Transverse colon (tissue), 4 donors: ENCODE measurements around the gene PI4KA. TPM values are rescaled to one million over a fixed set of nuclear protein-coding genes. Genes with fewer than 3 reads are reported as not detected.

Experiments used
- DNase-seq: peaks from one replicate; pipeline ENCODE4 v3.0.0-alpha.2; 2019
- H3K27ac ChIP-seq, 4 donors: fragments of 200-600 bp; sonication (generic); 2 replicates each; pipeline ENCODE4 v1.5.1; 2016 to 2018; ENCODE audit warnings: inconsistent platforms in 4 of 4
- H3K27me3 ChIP-seq: fragments of 200-600 bp; sonication (generic); 2 replicates; pipeline ENCODE4 v1.5.1; 2017; ENCODE audit warnings: inconsistent platforms
- H3K36me3 ChIP-seq, 4 donors: fragments of 200-600 bp; sonication (generic); 2 replicates each; pipeline ENCODE4 v1.5.1; 2017 to 2019; ENCODE audit warnings: inconsistent platforms in 4 of 4
- H3K4me1 ChIP-seq, 4 donors: fragments of 200-600 bp; sonication (generic); 2 replicates each; pipeline ENCODE4 v1.5.1; 2017 to 2020; ENCODE audit warnings: inconsistent platforms in 4 of 4
- H3K4me3 ChIP-seq, 4 donors: fragments of 200-600 bp; sonication (generic); 1 replicate in 1 of 4; 2 replicates in 3 of 4; pipeline versions ENCODE4 v1.5.1 to v1.6.1; 2017 to 2019; ENCODE audit warnings: inconsistent platforms in 4 of 4
- H3K9me3 ChIP-seq, 2 donors: fragments of 200-600 bp; sonication (generic); 2 replicates each; pipeline ENCODE4 v1.5.1; 2017 to 2019; ENCODE audit warnings: inconsistent platforms in 2 of 2
- CTCF ChIP-seq, 5 experiments: fragments of 200-600 bp in 3 of 5; fragments of 450-650 bp in 2 of 5; sonication (generic) in 3 of 5; IDR thresholded peaks; 1 replicate in 2 of 5; 2 replicates in 3 of 5; pipeline ENCODE4 v1.5.1; 2016 to 2017; ENCODE audit warnings: antibody characterized with exemption in 5 of 5, inconsistent platforms in 3 of 5, mild to moderate bottlenecking in 2 of 5, moderate library complexity in 1 of 5
- EP300 ChIP-seq: sonication (generic); formaldehyde crosslinking; IDR thresholded peaks from one replicate; pipeline ENCODE4 v1.6.1; 2017; ENCODE audit warnings: antibody characterized with exemption, low read depth
- POLR2A ChIP-seq: fragments of 450-650 bp; IDR thresholded peaks from one replicate; pipeline ENCODE4 v1.6.1; 2016; ENCODE audit warnings: antibody characterized with exemption, mild to moderate bottlenecking, moderate library complexity
- POLR2AphosphoS5 ChIP-seq, 3 donors: sonication (generic); formaldehyde crosslinking; IDR thresholded peaks; one replicate each; pipeline ENCODE4 v1.6.1; 2016; ENCODE audit warnings: antibody characterized with exemption in 3 of 3
- WGBS, 2 donors: methylation state at CpG; one replicate each; pipeline ENCODE4 v1.1.5; 2018; ENCODE audit warnings: low coverage in 1 of 2; 5-methylcytosine and 5-hydroxymethylcytosine counted together
- in situ Hi-C, 4 donors: fragments of 200-750 bp; cut with MboI; loops; one replicate each; pipeline versions ENCODE4 v1.15.0 to v1.15.1; 2017; ENCODE audit warnings: low sequenced_read_pairs in 3 of 4, low pct_ligation_motif_present in 1 of 4, low pct_unique_long_range_greater_than_20kb in 1 of 4
- intact Hi-C: fragments of 100-400 bp; cut with DNase I; formaldehyde crosslinking; loops from one replicate; pipeline ENCODE4 v1.15.1; 2023; ENCODE audit warnings: low total_unique reads
- total RNA-seq, 4 donors: library from RNA; depleted of rRNA; stranded (reverse); fragments of >200 nt; gene quantifications; one replicate each; pipeline ENCODE4 v1.1.0, GENCODE V29; 2016

Gene PI4KA
- total RNA-seq, 4 donors from 2014 or later = 90.8 to 126 (median 109) TPM

- in situ Hi-C loops = loop anchor here in 1 of 4 donors (25.0 kb wide), 1 partner anchor 332 kb away; no protein-coding TSS in a partner anchor
- Histone ChIP-seq H3K27me3 (no peaks in the 10 kb centered on the region), H3K4me1 (peaks cover 0 to 4% (median 1%) of the 10 kb centered on the region in 4 donors), H3K36me3 (peaks cover 0 to 45% (median 16%) of the 10 kb centered on the region in 4 donors), H3K9me3 (peaks cover 0 to 4% of the 10 kb centered on the region in 2 donors), H3K27ac (no peak overlapping the region), H3K4me3 (no peak overlapping the region)
- TF ChIP-seq POLR2A = no peak
- no peak for TF ChIP-seq EP300
- TF ChIP-seq CTCF (IDR thresholded peaks at IDR 0.05) = no peak
- no peak for TF ChIP-seq POLR2AphosphoS5 (IDR thresholded peaks at IDR 0.05)
- WGBS, 2 donors = 92 to 93% methylated on average over 6 to 15 of the region's 15 CpGs
- no peak for DNase-seq
- intact Hi-C loops = no loop called here
Observed at GRCh38 chr22:20744456-20744855, 114.2 kb downstream of the PI4KA start.

DNA sequence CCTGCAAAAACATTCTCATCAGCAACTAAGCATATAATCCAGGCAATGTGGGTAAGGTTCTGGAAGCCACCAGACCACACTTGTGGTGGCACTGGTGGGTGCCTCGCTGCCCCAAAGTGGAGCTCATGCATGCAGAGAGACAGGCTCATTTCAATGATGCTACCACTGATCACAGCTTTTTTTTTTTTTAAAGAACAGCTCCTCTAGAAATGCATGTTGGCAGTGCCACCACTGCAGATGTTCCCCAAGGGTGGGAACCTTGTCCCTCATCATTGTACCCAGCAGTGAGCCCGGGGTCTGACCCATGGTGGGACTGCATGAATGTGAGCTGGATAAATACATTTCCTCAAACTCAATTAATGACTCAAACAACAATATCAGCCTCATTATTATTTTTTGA is 115.8 kb downstream of the PI4KA start:
- Histone ChIP-seq H3K4me3 (no peak overlapping the region), H3K4me1 (no peaks in the 10 kb centered on the region), H3K27ac (no peak overlapping the region), H3K27me3 (no peaks in the 10 kb centered on the region), H3K36me3 (peaks cover 0 to 45% (median 16%) of the 10 kb centered on the region in 4 donors), H3K9me3 (peaks cover 0 to 4% of the 10 kb centered on the region in 2 donors)
- intact Hi-C loops (no loop called here), in situ Hi-C loops (loop anchor here in 1 of 4 donors (25.0 kb wide), 1 partner anchor 330 kb away; no protein-coding TSS in a partner anchor)
- TF ChIP-seq POLR2AphosphoS5 (IDR thresholded peaks at IDR 0.05) (no peak), POLR2A (no peak), CTCF (IDR thresholded peaks at IDR 0.05) (no peak), EP300 (no peak)
- no peak for DNase-seq
- WGBS, 2 donors = 84 to 100% methylated on average over 1 to 2 of the region's 2 CpGs

DNA sequence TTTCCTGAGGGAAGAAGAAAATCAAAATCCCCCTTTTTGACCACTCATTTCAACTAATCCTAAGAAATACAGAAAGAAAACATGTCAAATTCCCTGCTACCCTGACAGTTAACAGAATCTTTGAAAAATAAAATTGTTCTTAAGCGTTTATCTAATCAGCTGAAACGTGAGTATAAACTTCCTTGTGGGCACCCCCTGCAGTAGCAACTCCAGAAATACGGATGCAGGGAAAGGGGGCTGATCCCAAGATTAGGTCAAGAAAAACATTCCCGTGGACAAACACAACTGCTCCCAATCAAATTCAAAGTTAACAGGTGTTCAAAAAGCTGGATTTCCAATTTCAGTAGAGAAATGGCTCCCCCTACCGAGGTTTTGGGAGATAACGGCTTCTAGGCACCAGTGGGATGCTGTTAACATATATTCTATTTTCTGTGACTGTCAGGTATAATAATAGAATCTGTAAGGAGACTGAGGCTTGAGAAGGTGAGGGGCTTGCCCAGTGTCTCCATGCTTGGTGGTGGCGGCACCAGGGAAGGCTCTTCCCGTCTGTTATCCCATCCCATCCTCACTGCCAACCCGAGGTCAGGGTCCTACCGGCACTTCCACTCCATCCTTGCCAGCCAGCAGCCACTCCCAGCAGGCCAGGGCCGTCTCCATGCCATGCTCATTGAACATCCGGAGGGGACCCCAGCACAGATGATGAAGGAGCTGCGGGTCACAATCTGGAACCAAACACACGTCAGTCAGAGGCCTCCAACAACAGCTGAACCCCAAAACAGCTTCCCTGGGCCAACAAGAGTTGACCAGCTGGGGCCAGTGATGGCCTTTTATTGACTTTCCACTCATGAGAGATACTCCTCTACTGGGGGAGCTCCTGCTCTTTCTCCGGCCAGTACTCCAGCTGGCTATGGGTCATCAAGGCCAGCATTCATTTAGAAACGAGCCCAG is 116.7 kb downstream of the PI4KA start:
- H3K4me3 ChIP-seq = no peak overlapping the region
- H3K4me1 ChIP-seq = no peaks in the 10 kb centered on the region
- intact Hi-C loops = no loop called here
- in situ Hi-C loops = loop anchor here in 1 of 4 donors (25.0 kb wide), 1 partner anchor 330 kb away; no protein-coding TSS in a partner anchor
- TF ChIP-seq EP300 = no peak
- TF ChIP-seq CTCF (IDR thresholded peaks at IDR 0.05) = peak; percentile 49 to 58 (median 55)
- H3K36me3 ChIP-seq = peaks cover 0 to 39% (median 12%) of the 10 kb centered on the region in 4 donors
- H3K27me3 ChIP-seq = no peaks in the 10 kb centered on the region
- H3K27ac ChIP-seq = no peak overlapping the region
- DNase-seq = peak; percentile 22
- H3K9me3 ChIP-seq = peaks cover 0 to 4% of the 10 kb centered on the region in 2 donors
- WGBS, 2 donors = 46 to 68% methylated on average over 5 to 16 of the region's 16 CpGs

GRCh38 chr22:20741008-20741633 is 117.5 kb downstream of the PI4KA start:
- Histone ChIP-seq H3K9me3 (peaks cover 0 to 4% of the 10 kb centered on the region in 2 donors), H3K4me1 (no peaks in the 10 kb centered on the region), H3K27me3 (no peaks in the 10 kb centered on the region), H3K4me3 (no peak overlapping the region), H3K27ac (no peak overlapping the region), H3K36me3 (peaks cover 0 to 39% (median 9%) of the 10 kb centered on the region in 4 donors)
- WGBS, 2 donors = 91 to 92% methylated on average over 3 to 6 of the region's 6 CpGs
- in situ Hi-C loops (loop anchor here in 1 of 4 donors (25.0 kb wide), 1 partner anchor 329 kb away; no protein-coding TSS in a partner anchor), intact Hi-C loops (no loop called here)
- no peak for DNase-seq
- TF ChIP-seq POLR2A (no peak), CTCF (IDR thresholded peaks at IDR 0.05) (no peak), EP300 (no peak), POLR2AphosphoS5 (IDR thresholded peaks at IDR 0.05) (no peak)
